Fibroblast of pulmonary artery (primary cell): ENCODE measurements around the gene AMN.
A peak's percentile ranks its signal among the peaks of the same experiment; 100 is the strongest.
"Not testable (repeated sequence)": the region's sequence is repeated elsewhere in the genome, so short reads cannot be mapped to it uniquely, and the experiment has no call there.

Experiments used
- DNase-seq: peaks from one replicate; pipeline ENCODE4 v3.0.0-alpha.2; 2010; ENCODE audit warnings: low read depth
- H3K4me3 ChIP-seq: replicated peaks from 2 replicates; pipeline ENCODE4 v1.5.1; 2011; ENCODE audit warnings: low read depth, mild to moderate bottlenecking, control low read depth, low read length, moderate library complexity
- CTCF ChIP-seq: IDR thresholded peaks from 2 replicates; pipeline ENCODE4 v1.5.1; 2011; ENCODE audit warnings: mild to moderate bottlenecking, control low read depth, low read length, inconsistent platforms; ENCODE audit errors: missing control alignments

Gene AMN

DNA sequence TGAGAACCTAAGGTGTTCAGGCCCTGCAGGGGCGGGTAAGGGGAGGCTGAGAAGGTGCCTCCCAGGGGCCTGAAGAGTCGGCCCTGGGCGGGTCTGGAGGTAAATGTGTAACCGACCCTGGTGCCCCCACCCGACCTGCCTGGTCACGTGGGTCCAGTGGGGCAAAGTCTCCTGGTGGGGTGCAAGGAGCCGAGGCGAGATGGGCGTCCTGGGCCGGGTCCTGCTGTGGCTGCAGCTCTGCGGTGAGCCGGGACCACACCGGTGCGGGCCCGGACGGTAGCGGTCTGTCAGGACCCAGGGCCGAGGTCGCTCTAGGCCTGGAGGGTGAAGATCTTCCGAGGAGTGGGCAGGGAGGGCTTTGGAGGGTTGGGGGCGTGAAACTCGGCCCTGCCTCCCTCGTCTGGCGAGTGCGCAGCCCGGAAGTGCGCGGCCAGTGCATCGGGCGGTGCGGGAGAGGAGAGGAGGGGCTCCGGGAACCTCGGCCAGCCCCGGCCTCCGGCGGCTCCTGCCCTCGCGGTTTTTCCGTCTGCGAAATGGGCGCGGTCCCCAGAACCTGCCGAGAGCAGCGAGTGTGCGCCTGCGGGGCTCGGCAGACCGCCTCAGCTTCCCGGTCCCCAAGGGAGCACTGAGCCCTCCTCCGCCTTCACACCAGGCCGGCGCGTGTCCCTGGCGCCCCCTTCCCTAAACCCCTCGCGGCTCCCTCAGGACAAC, at the start of gene AMN:
TSS of gene AMN (plus strand) at position 174 of the 711 bp plus-strand sequence. CDS start at position 200, 26 bp downstream.
- H3K4me3 ChIP-seq = peak within 1 kb of the TSS; percentile 21
- DNase-seq = peak; percentile 8
- no peak for TF ChIP-seq CTCF

DNA sequence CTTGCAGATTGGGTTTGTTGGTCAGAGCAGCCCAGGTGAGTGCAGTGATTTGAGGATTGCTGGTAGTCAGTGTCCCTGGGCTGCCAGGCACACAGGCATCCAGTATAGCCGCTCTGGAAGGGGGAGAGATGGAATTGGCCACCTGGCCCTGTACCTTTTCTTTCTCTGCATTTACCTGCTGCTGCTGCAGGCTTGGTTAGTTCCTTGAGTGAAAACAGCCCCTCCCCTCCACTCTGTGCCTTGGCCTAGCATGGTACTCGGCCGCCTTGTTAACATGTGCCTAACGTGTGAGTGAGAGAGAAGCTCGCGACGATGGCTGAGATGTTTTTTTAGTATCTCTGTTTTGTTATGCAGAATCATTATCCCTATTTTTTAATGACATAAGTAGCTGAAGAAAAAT, 49.3 kb upstream of the AMN start:
- no peak for TF ChIP-seq CTCF
- no peak overlapping the region for H3K4me3 ChIP-seq
- no peak for DNase-seq

DNA sequence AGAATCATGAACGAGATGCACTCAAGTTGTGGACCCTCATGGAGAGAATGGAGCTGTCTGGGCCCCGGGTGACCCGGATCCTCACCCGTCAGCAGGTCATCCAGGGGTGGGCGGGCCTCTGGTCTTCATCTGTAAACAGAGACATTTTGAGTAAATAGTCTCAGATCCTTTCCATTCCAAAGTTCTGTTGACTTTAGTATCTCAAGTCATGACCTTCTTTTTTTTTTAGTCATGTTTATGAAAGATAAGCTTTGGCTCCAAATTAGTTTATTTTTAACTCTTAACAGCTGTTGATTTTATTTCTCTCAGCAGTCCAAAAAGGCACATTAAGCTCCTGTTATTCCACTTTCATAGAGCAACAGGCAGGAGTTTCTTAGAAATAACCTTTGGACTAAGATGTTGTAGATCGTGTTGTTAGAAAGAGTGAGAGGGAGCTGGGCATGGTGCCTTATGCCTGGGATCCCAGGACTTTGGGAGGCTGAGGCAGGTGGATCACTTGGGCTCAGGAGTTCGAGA, 48.9 kb upstream of the AMN start:
- TF ChIP-seq CTCF = no peak
- no peak overlapping the region for H3K4me3 ChIP-seq
- no peak for DNase-seq

DNA sequence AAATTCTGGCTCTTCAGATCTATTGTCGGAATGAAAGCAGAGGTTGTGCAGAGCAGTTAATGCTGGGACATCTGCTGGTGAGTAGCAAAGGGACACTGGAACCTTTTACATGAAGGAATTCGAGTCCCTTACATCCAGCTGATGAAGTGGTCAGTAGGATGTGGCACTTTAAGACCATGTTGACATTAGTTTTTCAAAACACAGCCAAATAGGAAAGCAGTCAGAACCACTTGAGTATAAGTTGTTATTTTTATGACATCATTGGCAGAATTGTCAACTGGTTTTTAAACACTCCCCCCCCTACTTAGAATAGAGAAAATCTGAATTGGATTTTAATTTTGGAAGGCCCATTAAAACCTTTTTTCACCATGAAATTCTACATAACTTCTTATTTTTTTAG, 46.8 kb upstream of the AMN start:
- no peak for DNase-seq
- no peak for TF ChIP-seq CTCF
- no peak overlapping the region for H3K4me3 ChIP-seq

DNA sequence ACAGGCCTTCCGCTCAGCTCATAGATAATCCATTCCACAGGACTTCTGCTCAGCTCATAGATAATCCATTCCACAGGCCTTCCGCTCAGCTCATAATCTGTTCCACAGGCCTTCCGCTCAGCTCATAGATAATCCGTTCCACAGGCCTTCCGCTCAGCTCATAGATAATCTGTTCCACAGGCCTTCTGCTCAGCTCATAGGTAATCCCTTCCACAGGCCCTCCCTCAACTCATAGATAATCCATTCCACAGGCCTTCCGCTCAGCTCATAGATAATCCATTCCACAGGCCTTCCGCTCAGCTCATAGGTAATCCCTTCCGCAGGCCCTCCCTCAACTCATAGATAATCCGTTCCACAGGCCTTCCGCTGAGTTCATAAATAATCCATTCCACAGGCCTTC, 45.0 kb upstream of the AMN start:
- H3K4me3 ChIP-seq, DNase-seq: not testable (repeated sequence)

DNA sequence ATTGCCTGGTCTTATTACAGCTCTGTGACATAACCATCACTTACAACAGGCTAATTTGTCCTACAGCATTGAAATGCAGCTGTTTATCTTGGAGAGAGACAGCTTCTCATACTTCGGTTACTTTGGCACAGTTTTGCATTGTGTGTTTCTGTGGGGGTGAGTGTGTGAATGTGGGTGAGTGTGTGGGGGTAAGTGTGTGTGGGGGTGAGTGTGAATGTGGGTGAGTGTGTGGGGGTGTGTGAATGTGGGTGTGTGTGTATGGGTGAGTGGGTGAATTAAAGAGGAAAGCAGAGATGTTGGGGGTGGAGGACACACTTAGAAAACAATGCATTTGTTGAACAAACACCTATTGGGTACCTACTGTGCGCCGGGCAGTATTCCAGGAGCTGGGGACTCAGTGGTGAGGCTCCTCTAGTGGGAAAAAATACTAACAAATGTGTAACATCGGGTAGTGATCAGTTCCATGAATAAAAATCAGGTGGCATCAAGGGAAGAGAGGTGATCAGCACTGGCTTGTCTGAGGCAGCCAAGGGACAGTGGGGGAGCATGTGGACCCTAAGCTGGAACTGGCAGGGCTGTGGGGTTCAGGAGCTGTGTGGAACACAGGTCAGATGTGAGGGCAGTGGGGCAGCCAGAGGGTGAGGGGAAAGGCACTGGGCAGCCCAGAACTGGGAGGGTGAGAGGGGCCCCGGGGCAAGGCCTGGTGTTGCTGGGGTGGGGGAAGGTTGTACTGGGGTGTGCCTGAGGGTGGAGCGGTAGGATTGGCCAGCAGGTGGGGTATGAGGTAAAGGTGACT, 44.1 kb upstream of the AMN start:
- TF ChIP-seq CTCF = no peak
- H3K4me3 ChIP-seq = no peak overlapping the region
- no peak for DNase-seq

- peak; percentile 12 for DNase-seq
- H3K4me3 ChIP-seq = no peak overlapping the region
- no peak for TF ChIP-seq CTCF
Observed at GRCh38 chr14:102878970-102879460, 43.4 kb upstream of the AMN start.
